Activated B cell treated with CpG ODN at 0.5 μM for 24 hours (primary cell): ENCODE data around the gene NCOA1. TPM values are rescaled to one million over a fixed set of nuclear protein-coding genes. Genes with fewer than 3 reads are reported as not detected.

Experiments used
- ATAC-seq: fragments of 200-7000 bp; cut with Tn5 transposase; one replicate; pipeline ENCODE4 v1.10.0; 2021; ENCODE audit warnings: low read depth, mild to moderate bottlenecking, moderate library complexity
- CTCF ChIA-PET: fragments of 350-600 bp; sonication (Branson Sonifier 250); formaldehyde crosslinking; loops from one replicate; lab custom pipeline; 2021; ENCODE audit warnings: antibody characterized with exemption; lab: Charles Lee
- POLR2A ChIA-PET: fragments of 350-600 bp; sonication (Branson Sonifier 250); formaldehyde crosslinking; loops from one replicate; lab custom pipeline; 2021; ENCODE audit warnings: antibody characterized with exemption; lab: Charles Lee
- DNase-seq: peaks from one replicate; pipeline ENCODE4 v3.0.0; 2022
- H3K27ac Mint-ChIP-seq: one replicate; pipeline ENCODE4 v1.8.0; 2020; ENCODE audit warnings: mixed read lengths
- H3K27me3 Mint-ChIP-seq: one replicate; pipeline ENCODE4 v1.8.0; 2021; ENCODE audit warnings: mixed read lengths
- H3K36me3 Mint-ChIP-seq: one replicate; pipeline ENCODE4 v1.8.0; 2021; ENCODE audit warnings: low read depth, mixed read lengths
- H3K4me1 Mint-ChIP-seq: one replicate; pipeline ENCODE4 v1.8.0; 2021; ENCODE audit warnings: mixed read lengths
- H3K4me3 Mint-ChIP-seq: one replicate; pipeline ENCODE4 v1.8.0; 2020; ENCODE audit warnings: mild to moderate bottlenecking, mixed read lengths
- H3K9me3 Mint-ChIP-seq: one replicate; pipeline ENCODE4 v1.8.0; 2020; ENCODE audit warnings: mixed read lengths
- CTCF ChIP-seq: fragments of 200-600 bp; IDR thresholded peaks from one replicate; pipeline ENCODE4 v1.8.0; 2022; ENCODE audit warnings: antibody characterized with exemption, mild to moderate bottlenecking
- intact Hi-C: fragments of 100-400 bp; cut with micrococcal nuclease; formaldehyde crosslinking; loops from one replicate; pipeline ENCODE4 v1.15.1; 2024
- total RNA-seq: library from RNA; stranded (reverse); gene quantifications from 2 replicates; pipeline ENCODE4 v1.2.3, GENCODE V29; 2022

Gene NCOA1
- total RNA-seq, 1 donor from 2014 or later = 49.5 TPM

- peaks cover 60% of the 10 kb centered on the region for H3K36me3 Mint-ChIP-seq
- ATAC-seq (no peak), DNase-seq (no peak)
- POLR2A ChIA-PET = no interaction called here
- H3K9me3 Mint-ChIP-seq = peaks cover 5% of the 10 kb centered on the region
- H3K4me1 Mint-ChIP-seq = no peaks in the 10 kb centered on the region
- H3K4me3 Mint-ChIP-seq = no peak overlapping the region
- H3K27ac Mint-ChIP-seq = no peak overlapping the region
- TF ChIP-seq CTCF = no peak
- H3K27me3 Mint-ChIP-seq = no peaks in the 10 kb centered on the region
- CTCF ChIA-PET = no interaction called here
- intact Hi-C loops = no loop called here
Observed at GRCh38 chr2:24690524-24690923, 199.5 kb downstream of the NCOA1 start.

- CTCF ChIA-PET = no interaction called here
- POLR2A ChIA-PET = no interaction called here
- DNase-seq = no peak
- TF ChIP-seq CTCF = no peak
- intact Hi-C loops = no loop called here
- Mint-ChIP-seq H3K27ac (no peak overlapping the region), H3K9me3 (peaks cover 5% of the 10 kb centered on the region), H3K4me3 (no peak overlapping the region), H3K4me1 (no peaks in the 10 kb centered on the region), H3K36me3 (peaks cover 52% of the 10 kb centered on the region), H3K27me3 (no peaks in the 10 kb centered on the region)
- ATAC-seq = no peak
Observed at GRCh38 chr2:24691806-24692205, 200.8 kb downstream of the NCOA1 start.

- no peaks in the 10 kb centered on the region for H3K9me3 Mint-ChIP-seq
- no peaks in the 10 kb centered on the region for H3K27me3 Mint-ChIP-seq
- ATAC-seq (no peak), DNase-seq (no peak)
- ChIA-PET POLR2A (no interaction called here), CTCF (no interaction called here)
- no peak overlapping the region for H3K27ac Mint-ChIP-seq
- intact Hi-C loops = no loop called here
- H3K4me3 Mint-ChIP-seq = no peak overlapping the region
- peaks cover 29% of the 10 kb centered on the region for H3K36me3 Mint-ChIP-seq
- no peak for TF ChIP-seq CTCF
- H3K4me1 Mint-ChIP-seq = no peaks in the 10 kb centered on the region
Observed at GRCh38 chr2:24697792-24698191, 206.7 kb downstream of the NCOA1 start.

GRCh38 chr2:24702800-24703199, 211.7 kb downstream of the NCOA1 start:
- no peak for TF ChIP-seq CTCF
- ChIA-PET CTCF (no interaction called here), POLR2A (no interaction called here)
- ATAC-seq (no peak), DNase-seq (no peak)
- Mint-ChIP-seq H3K27ac (no peak overlapping the region), H3K9me3 (no peaks in the 10 kb centered on the region), H3K36me3 (peaks cover 34% of the 10 kb centered on the region), H3K4me3 (no peak overlapping the region), H3K4me1 (no peaks in the 10 kb centered on the region), H3K27me3 (no peaks in the 10 kb centered on the region)
- intact Hi-C loops = no loop called here

- no peaks in the 10 kb centered on the region for H3K9me3 Mint-ChIP-seq
- no peak overlapping the region for H3K27ac Mint-ChIP-seq
- POLR2A ChIA-PET = no interaction called here
- no peaks in the 10 kb centered on the region for H3K4me1 Mint-ChIP-seq
- no peak overlapping the region for H3K4me3 Mint-ChIP-seq
- ATAC-seq (no peak), DNase-seq (no peak)
- CTCF ChIA-PET = interaction anchor here (1.6 kb wide), 1 partner anchor 123 kb away, joined by 4 read pairs; no protein-coding TSS in a partner anchor
- TF ChIP-seq CTCF = no peak
- H3K36me3 Mint-ChIP-seq = peaks cover 44% of the 10 kb centered on the region
- intact Hi-C loops = no loop called here
- no peaks in the 10 kb centered on the region for H3K27me3 Mint-ChIP-seq
Observed at GRCh38 chr2:24704692-24705091, 213.6 kb downstream of the NCOA1 start.
